Measurements from ENCODE around the gene LAMB2. TPM values are rescaled to one million over a fixed set of nuclear protein-coding genes. Genes with fewer than 3 reads are reported as not detected.

The LAMB2 gene
- total and polyA plus RNA-seq, 2 donors (not counting 1 experiment from before 2014, with no cell fraction given) = 0.67 to 0.74 TPM

DNA sequence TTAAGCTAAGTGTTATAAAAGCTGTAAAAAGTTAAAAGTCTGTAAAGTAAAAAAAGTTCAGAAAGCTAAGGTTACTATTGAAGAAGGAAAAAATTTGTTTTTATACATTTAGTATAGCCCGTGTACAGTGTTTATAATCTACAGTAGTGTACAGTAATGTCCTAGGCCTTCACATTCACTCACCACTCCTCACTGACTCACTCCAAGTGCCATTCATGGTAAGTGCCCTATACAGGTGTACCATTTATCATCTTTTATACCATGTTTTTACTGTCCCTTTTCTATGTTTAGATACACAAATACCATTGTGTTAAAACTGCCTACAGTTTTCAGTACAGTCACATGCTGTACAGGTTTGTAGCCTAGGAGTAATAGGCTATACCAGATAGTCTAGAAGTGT is 24.4 kb upstream of the LAMB2 start:
- no peaks in the 10 kb centered on the region for H3K9me3 ChIP-seq (ENCODE audit: control extremely low read depth in 1 of 3, control insufficient read depth in 2 of 3, insufficient read depth in 1 of 3, low read length in 2 of 3)
- no peak for TF ChIP-seq EZH2 (IDR thresholded peaks at IDR 0.05; ENCODE audit: borderline replicate concordance, insufficient read depth, low read depth, low read length, poor library complexity, severe bottlenecking)
- TF ChIP-seq, protein P1, sequence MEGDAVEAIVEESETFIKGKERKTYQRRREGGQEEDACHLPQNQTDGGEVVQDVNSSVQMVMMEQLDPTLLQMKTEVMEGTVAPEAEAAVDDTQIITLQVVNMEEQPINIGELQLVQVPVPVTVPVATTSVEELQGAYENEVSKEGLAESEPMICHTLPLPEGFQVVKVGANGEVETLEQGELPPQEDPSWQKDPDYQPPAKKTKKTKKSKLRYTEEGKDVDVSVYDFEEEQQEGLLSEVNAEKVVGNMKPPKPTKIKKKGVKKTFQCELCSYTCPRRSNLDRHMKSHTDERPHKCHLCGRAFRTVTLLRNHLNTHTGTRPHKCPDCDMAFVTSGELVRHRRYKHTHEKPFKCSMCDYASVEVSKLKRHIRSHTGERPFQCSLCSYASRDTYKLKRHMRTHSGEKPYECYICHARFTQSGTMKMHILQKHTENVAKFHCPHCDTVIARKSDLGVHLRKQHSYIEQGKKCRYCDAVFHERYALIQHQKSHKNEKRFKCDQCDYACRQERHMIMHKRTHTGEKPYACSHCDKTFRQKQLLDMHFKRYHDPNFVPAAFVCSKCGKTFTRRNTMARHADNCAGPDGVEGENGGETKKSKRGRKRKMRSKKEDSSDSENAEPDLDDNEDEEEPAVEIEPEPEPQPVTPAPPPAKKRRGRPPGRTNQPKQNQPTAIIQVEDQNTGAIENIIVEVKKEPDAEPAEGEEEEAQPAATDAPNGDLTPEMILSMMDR (IDR thresholded peaks at IDR 0.05) = no peak
- Mint-ChIP-seq H3K9me3 (ENCODE audit: insufficient read depth) (no peaks in the 10 kb centered on the region), H3K4me1 (peaks cover 4% of the 10 kb centered on the region), H3K27ac (no peak overlapping the region), H3K4me3 (no peak overlapping the region), H3K27me3 (no peaks in the 10 kb centered on the region)
- no peak overlapping the region for H3K4me2 ChIP-seq (replicated peaks; ENCODE audit: low read depth, low read length, poor library complexity, severe bottlenecking)
- H4K20me1 ChIP-seq (ENCODE audit: control insufficient read depth, insufficient read depth, low read length, poor library complexity, severe bottlenecking) = peaks cover 4% of the 10 kb centered on the region
- no peak for DNase-seq
- no peaks in the 10 kb centered on the region for H3K79me2 ChIP-seq (ENCODE audit: control insufficient read depth, insufficient read depth, low read length)
- ATAC-seq (ENCODE audit: low read depth) = no peak
- H3K9ac ChIP-seq (ENCODE audit: low read length) = no peak overlapping the region
- H3K36me3 ChIP-seq (replicated peaks in 1 of 2; ENCODE audit: control extremely low read depth in 1 of 2, control insufficient read depth in 1 of 2, extremely low read depth in 1 of 2, insufficient read depth in 2 of 2, low read length in 1 of 2) = peaks cover 0 to 8% of the 10 kb centered on the region in 2 experiments
- H3K4me1 ChIP-seq (ENCODE audit: control insufficient read depth in 2 of 2, insufficient read depth in 2 of 2, low read length in 2 of 2) = no peaks in the 10 kb centered on the region
- no peak overlapping the region for H3K4me3 ChIP-seq (ENCODE audit: control extremely low read depth in 1 of 5, extremely low read depth in 1 of 5, insufficient read depth in 1 of 5, low read depth in 2 of 5, low read length in 4 of 5)
- intact Hi-C loops (cut with micrococcal nuclease) = no loop called here
- ChIA-PET CTCF (interaction anchor here (0.6 to 6.1 kb wide), 6 partner anchors 8 to 255 kb away, joined by 3 to 69 read pairs (median 5); partner anchors contain the start of genes P4HTM and QRICH1), POLR2A (interaction anchor here (0.6 kb wide), 2 partner anchors 51 to 345 kb away, joined by 3 to 6 read pairs; no protein-coding TSS in a partner anchor)
- no peak overlapping the region for H3K27ac ChIP-seq (ENCODE audit: low read length in 2 of 2)
- H3K27me3 ChIP-seq (replicated peaks in 1 of 4; ENCODE audit: control extremely low read depth in 1 of 4, control insufficient read depth in 3 of 4, insufficient read depth in 4 of 4, low read length in 3 of 4) = no peaks in the 10 kb centered on the region
- WGBS (ENCODE audit: insufficient coverage) = no CpG with 5 or more reads among the region's 1 CpG
- H2AFZ ChIP-seq (ENCODE audit: insufficient read depth, low read depth, low read length, poor library complexity, severe bottlenecking) = no peak overlapping the region

DNA sequence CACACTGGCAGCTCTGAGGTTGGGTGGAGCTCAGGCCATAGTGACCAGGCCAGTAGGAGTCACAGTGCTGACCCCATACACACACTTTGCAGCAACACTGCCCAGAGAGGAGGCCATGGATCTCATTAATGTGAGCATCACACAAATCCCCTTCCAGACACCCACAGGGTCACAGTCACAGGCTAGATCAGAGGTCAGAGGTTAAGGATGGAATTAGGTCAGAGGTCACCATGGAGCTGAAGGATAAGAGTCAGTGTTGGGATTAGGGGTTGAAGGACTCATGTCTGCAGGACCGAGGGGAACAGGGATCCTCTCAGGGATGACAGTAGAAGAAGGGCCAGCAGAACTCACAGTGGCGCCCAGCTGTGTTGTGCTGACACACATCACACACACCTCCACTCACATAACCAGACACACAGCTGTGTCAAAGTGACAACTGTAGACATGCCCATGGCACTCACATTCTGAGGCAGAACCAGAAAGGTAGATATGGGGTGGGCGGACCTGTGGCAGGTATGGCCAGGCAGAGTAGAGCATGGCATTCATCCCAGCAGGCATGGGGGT is 20.6 kb upstream of the LAMB2 start:
- Histone ChIP-seq H3K4me3 (ENCODE audit: control extremely low read depth in 1 of 5, extremely low read depth in 1 of 5, insufficient read depth in 1 of 5, low read depth in 2 of 5, low read length in 4 of 5) (no peak overlapping the region), H3K4me1 (ENCODE audit: control insufficient read depth in 2 of 2, insufficient read depth in 2 of 2, low read length in 2 of 2) (no peaks in the 10 kb centered on the region), H3K79me2 (ENCODE audit: control insufficient read depth, insufficient read depth, low read length) (no peaks in the 10 kb centered on the region), H4K20me1 (ENCODE audit: control insufficient read depth, insufficient read depth, low read length, poor library complexity, severe bottlenecking) (no peaks in the 10 kb centered on the region), H2AFZ (ENCODE audit: insufficient read depth, low read depth, low read length, poor library complexity, severe bottlenecking) (no peak overlapping the region), H3K9ac (ENCODE audit: low read length) (no peak overlapping the region), H3K9me3 (ENCODE audit: control extremely low read depth in 1 of 3, control insufficient read depth in 2 of 3, insufficient read depth in 1 of 3, low read length in 2 of 3) (no peaks in the 10 kb centered on the region), H3K4me2 (replicated peaks; ENCODE audit: low read depth, low read length, poor library complexity, severe bottlenecking) (no peak overlapping the region), H3K36me3 (replicated peaks in 1 of 2; ENCODE audit: control extremely low read depth in 1 of 2, control insufficient read depth in 1 of 2, extremely low read depth in 1 of 2, insufficient read depth in 2 of 2, low read length in 1 of 2) (no peaks in the 10 kb centered on the region), H3K27me3 (replicated peaks in 1 of 4; ENCODE audit: control extremely low read depth in 1 of 4, control insufficient read depth in 3 of 4, insufficient read depth in 4 of 4, low read length in 3 of 4) (no peaks in the 10 kb centered on the region), H3K27ac (ENCODE audit: low read length in 2 of 2) (no peak overlapping the region)
- no peak overlapping the region for H3K4me3 Mint-ChIP-seq
- TF ChIP-seq EZH2 (IDR thresholded peaks at IDR 0.05; ENCODE audit: borderline replicate concordance, insufficient read depth, low read depth, low read length, poor library complexity, severe bottlenecking) = no peak
- TF ChIP-seq, protein P1 (IDR thresholded peaks at IDR 0.05) = no peak
- 100% methylated on average over 1 of the region's 3 CpGs for WGBS (ENCODE audit: insufficient coverage)
- DNase-seq = no peak
- POLR2A ChIA-PET = no interaction called here
- no peak for ATAC-seq (ENCODE audit: low read depth)
- peaks cover 2% of the 10 kb centered on the region for H3K4me1 Mint-ChIP-seq
- CTCF ChIA-PET = interaction anchor here (0.8 kb wide), 1 partner anchor 165 kb away, joined by 3 read pairs; no protein-coding TSS in a partner anchor
- no peaks in the 10 kb centered on the region for H3K9me3 Mint-ChIP-seq (ENCODE audit: insufficient read depth)
- H3K27me3 Mint-ChIP-seq = no peaks in the 10 kb centered on the region
- no peak overlapping the region for H3K27ac Mint-ChIP-seq
- intact Hi-C loops (cut with micrococcal nuclease) = no loop called here

Measured in B cell (primary cell).